HG02884 (cell line): ENCODE data around the gene PPP6R3.
"Not testable (repeated sequence)": the region's sequence is repeated elsewhere in the genome, so short reads cannot be mapped to it uniquely, and the experiment has no call there.

ENCODE experiments used
- ATAC-seq: cut with Tn5 transposase; IDR thresholded peaks from one replicate; pipeline ENCODE4 v1.9.1; 2021; ENCODE audit warnings: mild to moderate bottlenecking, moderate library complexity; ENCODE audit not compliant: unreplicated experiment

PPP6R3 gene

GRCh38 chr11:68594123-68594522 is 133.6 kb downstream of the PPP6R3 start:
- ATAC-seq, result no peak

DNA sequence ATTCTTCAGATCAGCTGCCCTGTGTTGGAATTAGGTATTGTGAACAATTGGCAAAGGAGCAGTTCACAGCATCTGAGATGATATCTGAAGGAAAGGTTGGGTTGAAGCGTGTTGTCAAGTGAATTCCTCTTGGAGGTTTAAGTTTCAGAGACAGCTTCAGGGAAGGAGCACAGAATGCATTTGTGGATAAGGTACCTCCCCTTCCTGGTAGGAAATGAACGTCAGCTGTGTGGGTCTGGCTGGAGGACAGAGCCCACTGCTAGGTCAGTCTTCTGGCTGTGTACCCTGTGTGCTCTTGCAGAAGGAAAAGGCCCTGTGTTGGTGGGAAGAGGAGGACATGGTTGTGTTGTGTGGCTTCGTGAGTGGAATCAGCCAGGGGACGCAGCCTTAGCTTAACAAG is 135.7 kb downstream of the PPP6R3 start:
- no peak for ATAC-seq

- ATAC-seq, result no peak
Observed at GRCh38 chr11:68598816-68599653, 138.5 kb downstream of the PPP6R3 start.

DNA sequence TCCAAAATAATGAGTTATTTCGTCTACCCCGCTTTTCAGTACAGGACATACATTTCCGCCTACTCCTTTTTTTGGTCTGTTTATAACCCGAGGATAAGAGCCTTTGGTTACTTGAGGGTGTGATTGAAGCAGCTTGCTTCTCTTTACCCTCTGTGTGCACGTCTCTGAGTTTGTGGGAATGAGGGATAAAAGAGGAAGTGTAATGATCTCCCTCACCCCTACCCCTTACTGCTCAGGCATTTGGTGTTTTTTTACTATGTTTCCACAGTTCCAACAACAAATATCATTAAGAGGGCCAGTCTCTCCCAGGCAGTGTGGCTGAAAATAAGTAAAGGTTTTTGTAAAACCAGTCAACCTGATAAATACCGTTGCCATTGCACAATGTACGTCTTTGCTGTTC is 140.6 kb downstream of the PPP6R3 start:
- ATAC-seq, result no peak

DNA sequence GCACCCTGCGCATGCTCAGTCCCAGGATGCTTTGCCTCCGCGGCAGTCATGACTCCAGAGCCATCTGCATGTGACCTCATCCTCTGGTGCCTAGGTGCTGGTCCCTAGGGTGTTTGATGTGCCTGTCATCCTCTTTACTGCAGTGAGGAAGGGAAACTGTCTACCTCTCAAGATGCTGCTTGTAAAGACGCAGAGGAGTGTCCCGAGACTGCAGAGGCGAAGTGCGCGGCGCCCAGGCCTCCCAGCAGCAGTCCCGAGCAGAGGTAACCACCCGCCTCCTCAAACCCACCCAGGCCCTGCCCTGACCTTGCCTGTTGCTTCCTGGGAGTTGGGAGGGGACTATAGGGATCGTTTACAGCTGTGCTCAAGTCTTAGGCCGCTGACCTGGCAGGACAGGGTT is 149.2 kb downstream of the PPP6R3 start:
- no peak for ATAC-seq

GRCh38 chr11:68610452-68611116 is 150.0 kb downstream of the PPP6R3 start:
- no peak for ATAC-seq

DNA sequence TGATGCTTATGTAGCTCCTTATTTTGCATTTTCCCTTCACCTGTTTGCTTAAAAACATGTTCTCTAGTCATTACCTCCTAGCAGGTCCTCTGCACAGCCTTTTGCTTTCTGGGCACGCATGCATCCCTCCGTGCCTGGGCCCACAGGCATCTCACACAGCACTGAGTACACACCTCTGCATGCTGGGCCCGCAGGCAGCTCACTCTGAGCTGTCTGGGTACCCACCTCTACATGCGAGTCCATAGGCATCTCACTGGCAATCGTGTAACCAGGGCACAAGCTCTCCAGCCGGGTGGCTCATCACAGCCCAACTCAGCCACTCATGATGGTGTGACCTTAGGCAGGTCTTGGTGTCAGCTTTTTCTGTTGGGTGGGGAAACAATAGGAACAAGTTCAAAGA is 155.1 kb downstream of the PPP6R3 start:
- ATAC-seq, result no peak

GRCh38 chr11:68617925-68618809 is 157.6 kb downstream of the PPP6R3 start:
- ATAC-seq, result no peak

DNA sequence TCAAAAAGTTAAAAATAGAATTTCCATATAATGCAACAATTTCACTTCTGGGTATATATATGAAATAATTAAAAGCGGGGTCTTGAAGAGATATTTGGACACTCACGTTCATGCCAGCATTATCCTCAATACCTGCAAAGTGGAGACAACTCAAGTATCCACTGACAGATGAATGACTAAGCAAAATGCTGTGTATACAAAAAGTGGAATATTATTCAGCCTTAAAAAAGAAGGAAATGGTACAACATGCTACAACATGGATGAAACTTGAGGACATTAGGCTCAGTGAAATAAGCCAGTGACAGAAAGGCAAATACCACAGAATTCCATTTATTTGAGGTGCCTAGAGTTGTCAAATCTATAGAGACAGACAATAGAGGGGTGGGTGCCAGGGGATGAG is 161.3 kb downstream of the PPP6R3 start:
- ATAC-seq, result no peak

GRCh38 chr11:68623706-68624105 is 163.2 kb downstream of the PPP6R3 start:
- ATAC-seq, result not testable (repeated sequence)

DNA sequence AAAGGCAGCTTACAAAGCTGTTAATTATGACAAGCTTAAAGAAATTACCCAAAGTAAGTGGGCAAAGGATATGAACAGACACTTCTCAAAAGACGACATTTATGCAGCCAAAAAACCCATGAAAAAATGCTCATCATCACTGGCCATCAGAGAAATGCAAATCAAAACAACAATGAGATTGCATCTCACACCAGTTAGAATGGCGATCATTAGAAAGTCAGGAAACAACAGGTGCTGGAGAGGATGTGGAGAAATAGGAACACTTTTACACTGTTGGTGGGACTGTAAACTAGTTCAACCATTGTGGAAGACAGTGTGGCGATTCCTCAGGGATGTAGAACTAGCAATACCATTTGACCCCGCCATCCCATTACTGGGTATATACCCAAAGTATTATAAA is 164.5 kb downstream of the PPP6R3 start:
- not testable (repeated sequence) for ATAC-seq

DNA sequence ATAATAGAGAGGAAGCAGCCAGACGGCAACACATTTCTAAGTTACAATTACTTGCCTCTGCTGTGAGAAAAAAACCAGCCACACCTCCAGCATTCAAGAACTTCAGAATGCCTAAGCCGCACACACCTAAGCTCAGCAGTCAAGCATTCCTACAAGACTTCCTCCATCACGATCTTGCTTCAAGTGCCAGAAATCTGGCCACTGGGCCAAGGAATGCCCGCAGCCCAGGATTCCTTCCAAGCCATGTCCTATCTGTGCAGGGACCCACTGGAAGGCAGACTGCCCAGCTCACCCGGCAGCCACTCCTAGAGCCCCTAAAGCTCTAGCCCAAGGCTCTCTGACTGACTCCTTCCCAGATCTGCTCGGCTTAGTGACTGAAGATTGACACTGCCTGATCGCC is 165.7 kb downstream of the PPP6R3 start:
- ATAC-seq, result not testable (repeated sequence)

- ATAC-seq, result not testable (repeated sequence)
Observed at GRCh38 chr11:68628837-68629236, 168.3 kb downstream of the PPP6R3 start.

DNA sequence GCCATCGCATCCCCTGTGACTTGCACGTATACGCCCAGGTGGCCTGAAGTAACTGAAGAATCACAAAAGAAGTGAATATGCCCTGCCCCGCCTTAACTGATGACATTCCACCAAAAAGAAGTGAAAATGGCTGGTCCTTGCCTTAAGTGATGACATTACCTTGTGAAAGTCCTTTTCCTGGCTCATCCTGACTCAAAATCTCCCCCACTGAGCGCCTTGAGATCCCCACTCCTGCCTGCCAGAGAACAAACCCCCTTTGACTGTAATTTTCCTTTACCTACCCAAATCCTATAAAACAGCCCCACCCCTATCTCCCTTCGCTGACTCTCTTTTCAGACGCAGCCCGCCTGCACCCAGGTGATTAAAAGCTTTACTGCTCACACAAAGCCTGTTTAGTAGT is 171.8 kb downstream of the PPP6R3 start:
- ATAC-seq, result not testable (repeated sequence)

GRCh38 chr11:68632802-68633201 is 172.2 kb downstream of the PPP6R3 start:
- no peak for ATAC-seq

- not testable (repeated sequence) for ATAC-seq
Observed at GRCh38 chr11:68634606-68635005, 174.1 kb downstream of the PPP6R3 start.

- ATAC-seq, result not testable (repeated sequence)
Observed at GRCh38 chr11:68635172-68635571, 174.6 kb downstream of the PPP6R3 start.

GRCh38 chr11:68635883-68636282 is 175.3 kb downstream of the PPP6R3 start:
- not testable (repeated sequence) for ATAC-seq

DNA sequence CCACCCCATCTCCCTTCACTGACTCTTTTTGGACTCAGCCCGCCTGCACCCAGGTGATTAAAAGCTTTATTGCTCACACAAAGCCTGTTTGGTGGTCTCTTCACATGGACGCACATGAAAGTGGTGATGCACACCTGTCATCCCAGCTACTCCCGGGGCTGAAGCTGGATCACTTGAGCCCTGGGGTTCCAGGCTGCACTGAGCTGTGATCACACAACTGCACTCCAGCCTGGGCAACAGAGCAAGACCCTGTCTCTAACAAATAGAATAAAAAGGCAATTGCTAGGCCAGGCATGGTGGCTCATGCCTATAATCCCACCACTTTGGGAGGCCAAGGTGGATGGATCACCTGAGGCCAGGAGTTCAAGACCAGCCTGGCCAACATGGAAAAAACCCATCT is 178.8 kb downstream of the PPP6R3 start:
- ATAC-seq, result not testable (repeated sequence)

GRCh38 chr11:68641880-68642279 is 181.3 kb downstream of the PPP6R3 start:
- ATAC-seq, result no peak

DNA sequence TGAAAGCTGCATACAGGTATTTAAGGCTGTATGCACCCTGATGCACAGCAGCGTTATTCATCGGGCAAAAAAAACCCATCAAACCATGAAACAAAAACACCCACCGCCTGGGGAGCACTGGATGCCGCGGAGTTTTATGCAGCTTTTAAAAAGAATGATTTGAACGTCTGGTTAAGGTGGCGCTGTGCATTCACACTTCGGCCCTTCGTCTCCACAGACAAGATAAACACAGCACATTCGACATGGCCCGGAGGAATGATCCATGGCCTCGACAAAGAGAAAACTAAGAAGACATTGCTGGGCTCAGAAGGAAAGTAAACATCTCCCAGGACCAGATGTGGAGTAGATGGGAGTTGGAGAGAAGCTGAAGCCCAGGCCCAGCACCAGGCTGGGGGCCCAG is 183.0 kb downstream of the PPP6R3 start:
- ATAC-seq, result no peak
